ENCODE measurements around the gene PDE2A.

DNA sequence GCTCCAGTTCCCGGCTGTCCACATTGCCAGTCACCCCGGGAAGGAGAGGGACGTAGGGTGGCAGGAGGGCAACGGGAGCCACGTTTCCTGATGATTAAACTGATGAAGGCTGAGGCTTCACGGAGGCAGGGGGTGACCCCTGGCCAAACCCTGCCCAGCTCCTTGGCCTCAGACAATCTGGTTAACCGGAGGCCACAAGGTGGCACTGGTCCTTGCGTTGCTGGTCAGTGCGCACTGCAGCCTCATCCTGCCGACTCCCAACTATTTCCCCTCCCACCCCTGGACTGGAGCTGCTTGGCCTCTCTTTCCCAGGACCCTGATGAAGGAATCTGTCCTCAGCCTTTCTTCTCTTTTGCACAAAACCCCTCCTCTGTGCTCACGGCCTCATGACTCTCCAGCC lies 75.3 kb downstream of the PDE2A start:
- TF ChIP-seq YY1 (IDR thresholded peaks at IDR 0.05; ENCODE audit: insufficient read depth, insufficient read length), result no peak
- no peak for TF ChIP-seq ZNF274 (IDR thresholded peaks at IDR 0.05; ENCODE audit: low read depth, low read length)
- TF ChIP-seq SUZ12 (IDR thresholded peaks at IDR 0.05; ENCODE audit: extremely low read depth, insufficient read depth, insufficient read length), result no peak

Data from NT2/D1 (cell line).